ENCODE data around the gene TMEM89.

The TMEM89 gene

GRCh38 chr3:48599509-48600285 lies 21.9 kb downstream of the TMEM89 start:
- Histone ChIP-seq H3K36me3 (replicated peaks; ENCODE audit: insufficient read depth, low read length) (no peaks in the 10 kb centered on the region; the same call in 1 of the 2 replicates), H3K4me2 (ENCODE audit: low read depth, low read length) (no peak overlapping the region), H3F3A (ENCODE audit: insufficient read depth, low read length) (no peaks in the 10 kb centered on the region), H3K9ac (ENCODE audit: low read length) (no peak overlapping the region), H3K9me3 (replicated peaks; ENCODE audit: insufficient read depth, low read length) (no peaks in the 10 kb centered on the region), H3K27me3 (replicated peaks; ENCODE audit: insufficient read depth, low read length) (peaks cover under 1% of the 10 kb centered on the region; the same call in 1 of the 2 replicates), H3K4me1 (ENCODE audit: low read length) (no peaks in the 10 kb centered on the region), H3K79me2 (ENCODE audit: low read length) (no peaks in the 10 kb centered on the region), H3K9me2 (replicated peaks; ENCODE audit: insufficient read depth, low read length) (no peaks in the 10 kb centered on the region), H2AFZ (ENCODE audit: low read length) (no peak overlapping the region), H3K4me3 (ENCODE audit: low read length) (no peak overlapping the region), H3K27ac (ENCODE audit: low read length) (no peak overlapping the region), H4K20me1 (ENCODE audit: insufficient read depth, low read length) (no peaks in the 10 kb centered on the region)
- no peak for DNase-seq
- TF ChIP-seq EZH2 (optimal IDR thresholded peaks at IDR 0.05; ENCODE audit: low read depth, low read length), result no peak
- TF ChIP-seq EZH2phosphoT487 (IDR thresholded peaks at IDR 0.05; ENCODE audit: low read length), result no peak
- TF ChIP-seq, protein P1, sequence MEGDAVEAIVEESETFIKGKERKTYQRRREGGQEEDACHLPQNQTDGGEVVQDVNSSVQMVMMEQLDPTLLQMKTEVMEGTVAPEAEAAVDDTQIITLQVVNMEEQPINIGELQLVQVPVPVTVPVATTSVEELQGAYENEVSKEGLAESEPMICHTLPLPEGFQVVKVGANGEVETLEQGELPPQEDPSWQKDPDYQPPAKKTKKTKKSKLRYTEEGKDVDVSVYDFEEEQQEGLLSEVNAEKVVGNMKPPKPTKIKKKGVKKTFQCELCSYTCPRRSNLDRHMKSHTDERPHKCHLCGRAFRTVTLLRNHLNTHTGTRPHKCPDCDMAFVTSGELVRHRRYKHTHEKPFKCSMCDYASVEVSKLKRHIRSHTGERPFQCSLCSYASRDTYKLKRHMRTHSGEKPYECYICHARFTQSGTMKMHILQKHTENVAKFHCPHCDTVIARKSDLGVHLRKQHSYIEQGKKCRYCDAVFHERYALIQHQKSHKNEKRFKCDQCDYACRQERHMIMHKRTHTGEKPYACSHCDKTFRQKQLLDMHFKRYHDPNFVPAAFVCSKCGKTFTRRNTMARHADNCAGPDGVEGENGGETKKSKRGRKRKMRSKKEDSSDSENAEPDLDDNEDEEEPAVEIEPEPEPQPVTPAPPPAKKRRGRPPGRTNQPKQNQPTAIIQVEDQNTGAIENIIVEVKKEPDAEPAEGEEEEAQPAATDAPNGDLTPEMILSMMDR (IDR thresholded peaks at IDR 0.05; ENCODE audit: low read length), result no peak

DNA sequence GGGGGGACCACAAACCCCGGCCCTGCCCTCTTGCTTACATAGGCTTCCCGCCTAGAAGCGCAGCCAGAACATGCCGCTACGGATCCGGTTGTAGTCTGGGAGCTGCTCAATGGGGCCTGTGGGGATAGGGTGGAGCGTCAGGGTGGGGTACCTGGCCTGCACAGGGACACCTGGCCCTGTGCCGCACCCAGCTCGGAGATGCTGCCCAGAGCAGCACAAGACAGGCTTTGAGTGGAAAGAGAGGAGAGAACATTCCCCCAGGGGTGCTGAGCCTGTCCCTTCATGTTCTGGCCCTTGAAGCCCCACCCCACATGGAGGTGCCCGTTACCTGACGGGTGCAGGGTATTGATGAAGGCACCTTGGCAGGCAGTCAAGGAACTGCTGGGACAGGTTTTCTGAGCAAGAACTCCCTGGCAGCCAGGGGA lies 22.5 kb downstream of the TMEM89 start:
- no peak for DNase-seq
- Histone ChIP-seq H3K36me3 (replicated peaks; ENCODE audit: insufficient read depth, low read length) (no peaks in the 10 kb centered on the region), H3K4me1 (ENCODE audit: low read length) (no peaks in the 10 kb centered on the region), H3K27me3 (replicated peaks; ENCODE audit: insufficient read depth, low read length) (peaks cover 7% of the 10 kb centered on the region), H4K20me1 (ENCODE audit: insufficient read depth, low read length) (no peaks in the 10 kb centered on the region), H3K4me2 (ENCODE audit: low read depth, low read length) (no peak overlapping the region), H3K4me3 (ENCODE audit: low read length) (no peak overlapping the region), H3K79me2 (ENCODE audit: low read length) (no peaks in the 10 kb centered on the region), H3K9ac (ENCODE audit: low read length) (no peak overlapping the region), H3K9me2 (replicated peaks; ENCODE audit: insufficient read depth, low read length) (no peaks in the 10 kb centered on the region), H3K27ac (ENCODE audit: low read length) (no peak overlapping the region), H2AFZ (ENCODE audit: low read length) (no peak overlapping the region), H3F3A (ENCODE audit: insufficient read depth, low read length) (no peaks in the 10 kb centered on the region), H3K9me3 (replicated peaks; ENCODE audit: insufficient read depth, low read length) (no peaks in the 10 kb centered on the region)
- TF ChIP-seq, protein P1 (IDR thresholded peaks at IDR 0.05; ENCODE audit: low read length), result no peak
- no peak for TF ChIP-seq EZH2phosphoT487 (IDR thresholded peaks at IDR 0.05; ENCODE audit: low read length)
- no peak for TF ChIP-seq EZH2 (optimal IDR thresholded peaks at IDR 0.05; ENCODE audit: low read depth, low read length)

DNA sequence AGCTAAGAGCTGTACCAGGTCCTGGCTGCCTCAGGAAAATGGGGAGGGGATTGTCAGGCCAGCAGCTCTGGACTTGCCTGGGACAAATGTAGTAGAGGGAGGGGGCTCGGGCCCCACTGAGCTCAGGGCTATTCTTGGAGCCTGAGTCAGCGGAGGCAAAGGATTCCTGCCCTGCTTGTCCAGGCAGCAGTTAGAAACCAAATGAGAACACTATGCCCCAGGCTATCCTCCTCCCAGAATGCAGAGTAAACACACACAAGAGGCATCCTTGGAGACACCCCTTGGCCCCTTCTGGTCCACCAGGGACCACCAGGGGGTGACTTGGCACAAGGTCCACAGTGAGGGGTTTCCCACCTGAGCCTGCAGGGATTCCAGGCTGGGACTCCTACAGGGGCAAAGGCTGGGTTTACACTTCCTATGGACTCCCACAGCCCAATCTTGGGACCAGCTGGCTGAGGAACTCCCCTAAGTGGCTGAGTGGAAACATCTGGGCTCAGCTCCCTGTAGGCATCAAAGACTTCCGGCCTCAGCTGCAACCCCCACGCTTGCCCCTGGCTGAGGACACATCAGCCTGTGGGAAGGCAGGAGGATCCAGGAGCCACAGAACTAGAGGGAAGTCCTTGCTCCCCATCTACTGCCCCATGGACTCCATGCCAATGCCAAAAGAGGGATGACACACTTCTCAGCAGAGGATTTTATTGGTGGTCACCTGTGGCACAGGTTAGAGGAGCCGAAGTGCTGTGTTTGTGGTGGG lies 23.1 kb downstream of the TMEM89 start:
- Histone ChIP-seq H2AFZ (ENCODE audit: low read length) (no peak overlapping the region), H4K20me1 (ENCODE audit: insufficient read depth, low read length) (no peaks in the 10 kb centered on the region), H3K9me2 (replicated peaks; ENCODE audit: insufficient read depth, low read length) (no peaks in the 10 kb centered on the region), H3K9me3 (replicated peaks; ENCODE audit: insufficient read depth, low read length) (no peaks in the 10 kb centered on the region), H3K27me3 (replicated peaks; ENCODE audit: insufficient read depth, low read length) (peaks cover 13% of the 10 kb centered on the region), H3K4me1 (ENCODE audit: low read length) (no peaks in the 10 kb centered on the region), H3F3A (ENCODE audit: insufficient read depth, low read length) (no peaks in the 10 kb centered on the region), H3K4me3 (ENCODE audit: low read length) (no peak overlapping the region), H3K9ac (ENCODE audit: low read length) (no peak overlapping the region), H3K36me3 (replicated peaks; ENCODE audit: insufficient read depth, low read length) (no peaks in the 10 kb centered on the region), H3K79me2 (ENCODE audit: low read length) (no peaks in the 10 kb centered on the region), H3K4me2 (ENCODE audit: low read depth, low read length) (no peak overlapping the region), H3K27ac (ENCODE audit: low read length) (no peak overlapping the region)
- no peak for TF ChIP-seq EZH2 (optimal IDR thresholded peaks at IDR 0.05; ENCODE audit: low read depth, low read length)
- no peak for TF ChIP-seq EZH2phosphoT487 (IDR thresholded peaks at IDR 0.05; ENCODE audit: low read length)
- TF ChIP-seq, protein P1 (IDR thresholded peaks at IDR 0.05; ENCODE audit: low read length), result no peak
- no peak for DNase-seq

All from MM.1S (cell line).